GM19397 (cell line): ENCODE results near the gene TAAR6.
A peak's percentile ranks its signal among the peaks of the same experiment; 100 is the strongest.
"Not testable (repeated sequence)": the region's sequence is repeated elsewhere in the genome, so short reads cannot be mapped to it uniquely, and the experiment has no call there.

Source experiments
- ATAC-seq: cut with Tn5 transposase; IDR thresholded peaks from one replicate; pipeline ENCODE4 v1.9.1; 2021; ENCODE audit warnings: mild to moderate bottlenecking, moderate library complexity; ENCODE audit not compliant: unreplicated experiment

TAAR6 gene

GRCh38 chr6:132570221-132570777 is at the start of gene TAAR6:
Gene TAAR6 (plus strand): TSS chr6:132570322. CDS start chr6:132570322, 0 bp downstream.
- ATAC-seq = no peak

- no peak for ATAC-seq
Measured at GRCh38 chr6:132520953-132521352, 49.2 kb upstream of the TAAR6 start.

- no peak for ATAC-seq
Measured at GRCh38 chr6:132524646-132525045, 45.5 kb upstream of the TAAR6 start.

GRCh38 chr6:132525866-132526265 is 44.3 kb upstream of the TAAR6 start:
- no peak for ATAC-seq

GRCh38 chr6:132526461-132526860 is 43.7 kb upstream of the TAAR6 start:
- no peak for ATAC-seq

- ATAC-seq = no peak
Measured at GRCh38 chr6:132527791-132528190, 42.3 kb upstream of the TAAR6 start.

- ATAC-seq = peak; percentile 82
Measured at GRCh38 chr6:132530293-132530974, 39.7 kb upstream of the TAAR6 start.

- not testable (repeated sequence) for ATAC-seq
Measured at GRCh38 chr6:132534546-132534945, 35.6 kb upstream of the TAAR6 start.

- ATAC-seq = no peak
Measured at GRCh38 chr6:132537145-132537544, 33.0 kb upstream of the TAAR6 start.

- ATAC-seq = no peak
Measured at GRCh38 chr6:132537977-132538376, 32.1 kb upstream of the TAAR6 start, which contains the start of gene TAAR9. Gene TAAR9 (plus strand): TSS chr6:132538277. CDS start chr6:132538290, 13 bp downstream.

GRCh38 chr6:132544826-132545225 is 25.3 kb upstream of the TAAR6 start:
- no peak for ATAC-seq

- ATAC-seq = no peak
Measured at GRCh38 chr6:132548746-132549463, 21.2 kb upstream of the TAAR6 start.

GRCh38 chr6:132551214-132551613 is 18.9 kb upstream of the TAAR6 start:
- ATAC-seq = no peak

GRCh38 chr6:132552372-132552771 is 17.8 kb upstream of the TAAR6 start, which contains the start of gene TAAR8:
Gene TAAR8 (plus strand): TSS chr6:132552672. CDS start chr6:132552693, 21 bp downstream.
- ATAC-seq = no peak

- not testable (repeated sequence) for ATAC-seq
Measured at GRCh38 chr6:132560087-132560486, 10.0 kb upstream of the TAAR6 start.

- ATAC-seq = no peak
Measured at GRCh38 chr6:132566404-132566803, 3.7 kb upstream of the TAAR6 start.

- ATAC-seq = no peak
Measured at GRCh38 chr6:132567566-132567965, 2.6 kb upstream of the TAAR6 start.

- no peak for ATAC-seq
Measured at GRCh38 chr6:132568611-132569010, 1.5 kb upstream of the TAAR6 start.

GRCh38 chr6:132569170-132569569 is 952 bp upstream of the TAAR6 start:
- no peak for ATAC-seq

GRCh38 chr6:132571774-132572173 is 1.7 kb downstream of the TAAR6 start:
- no peak for ATAC-seq

- ATAC-seq = no peak
Measured at GRCh38 chr6:132584698-132585097, 14.6 kb downstream of the TAAR6 start.

- no peak for ATAC-seq
Measured at GRCh38 chr6:132587424-132587823, 17.3 kb downstream of the TAAR6 start.
